Forelimb muscle (tissue), 1 donor: ENCODE results near the gene CCDC66. TPM values are rescaled to one million over a fixed set of nuclear protein-coding genes. Genes with fewer than 3 reads are reported as not detected.
"Not testable (repeated sequence)": the region's sequence is repeated elsewhere in the genome, so short reads cannot be mapped to it uniquely, and the experiment has no call there.

Source experiments
- DNase-seq: peaks from one replicate; pipeline ENCODE4 v3.0.0-alpha.2; 2013; ENCODE audit warnings: low read depth
- polyA plus RNA-seq: library from polyadenylated mRNA; unstranded; fragments of 120-200 nt; gene quantifications from one replicate; pipeline ENCODE4 v1.2.1, GENCODE V29; 2013; ENCODE audit not compliant: insufficient read length

The CCDC66 gene
- polyA plus RNA-seq, result 19.0 TPM

DNA sequence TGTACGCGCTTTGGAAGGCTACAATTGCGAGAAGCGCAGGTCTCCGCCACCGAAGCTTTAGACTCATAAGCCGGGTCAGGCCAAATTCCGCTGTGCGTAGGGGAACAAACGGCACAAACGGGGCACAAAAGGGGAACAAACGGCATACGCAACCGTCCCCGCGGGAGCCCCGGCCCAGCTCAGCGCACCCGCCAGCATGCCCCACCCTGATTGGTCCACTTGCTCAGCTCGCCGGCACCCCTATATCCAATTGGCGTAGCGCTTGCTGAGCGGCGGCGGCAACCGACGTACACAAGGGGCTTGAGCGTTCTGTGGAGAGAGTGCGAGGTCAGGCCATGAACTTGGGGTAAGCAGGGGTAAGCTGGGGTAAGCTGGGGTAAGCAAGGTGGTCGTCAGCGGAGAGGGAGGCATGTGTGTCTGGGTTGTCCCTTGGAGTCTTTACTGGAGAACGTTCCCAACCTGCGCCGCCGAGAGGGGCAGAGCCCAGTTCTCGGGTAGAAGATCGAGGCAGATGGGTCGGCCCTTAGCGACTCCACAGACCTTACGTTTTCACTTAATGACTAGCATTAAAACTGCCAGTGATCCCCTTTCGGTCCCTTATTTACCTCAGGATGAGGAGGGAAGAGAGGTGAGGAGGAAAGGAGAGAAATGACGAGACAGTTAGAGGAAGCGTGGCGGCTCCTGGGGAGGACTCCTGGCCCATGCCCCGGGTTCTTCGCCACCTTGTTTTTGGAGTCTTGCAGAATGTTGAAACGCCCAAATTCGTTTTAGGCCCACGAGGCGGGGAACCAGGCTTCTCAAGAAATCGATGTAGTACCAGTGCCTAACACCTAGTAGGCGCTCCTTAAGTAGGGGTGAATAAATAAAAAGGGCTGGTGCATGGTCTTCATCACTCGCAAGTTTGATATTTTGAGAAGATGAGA lies at the start of gene CCDC66:
Gene CCDC66, plus strand, starts transcription at position 268 of the 923 bp plus-strand sequence. Its CDS starts 68 bp downstream, at position 336.
- peak; percentile 67 for DNase-seq

GRCh38 chr3:56519641-56520040 lies 37.3 kb upstream of the CCDC66 start:
- no peak for DNase-seq

GRCh38 chr3:56522374-56522773 lies 34.6 kb upstream of the CCDC66 start:
- DNase-seq, result no peak

GRCh38 chr3:56525291-56525690 lies 31.7 kb upstream of the CCDC66 start:
- DNase-seq, result no peak

- no peak for DNase-seq
Observed at GRCh38 chr3:56536735-56537134, 20.2 kb upstream of the CCDC66 start.

- DNase-seq, result no peak
Observed at GRCh38 chr3:56547486-56547885, 9.5 kb upstream of the CCDC66 start.

GRCh38 chr3:56557831-56558170 lies 826 bp downstream of the CCDC66 start:
- DNase-seq, result no peak

GRCh38 chr3:56573501-56573900 lies 16.5 kb downstream of the CCDC66 start:
- no peak for DNase-seq

GRCh38 chr3:56581941-56582340 lies 25.0 kb downstream of the CCDC66 start:
- not testable (repeated sequence) for DNase-seq

GRCh38 chr3:56584275-56584674 lies 27.3 kb downstream of the CCDC66 start:
- not testable (repeated sequence) for DNase-seq

GRCh38 chr3:56590814-56591213 lies 33.8 kb downstream of the CCDC66 start:
- no peak for DNase-seq

DNA sequence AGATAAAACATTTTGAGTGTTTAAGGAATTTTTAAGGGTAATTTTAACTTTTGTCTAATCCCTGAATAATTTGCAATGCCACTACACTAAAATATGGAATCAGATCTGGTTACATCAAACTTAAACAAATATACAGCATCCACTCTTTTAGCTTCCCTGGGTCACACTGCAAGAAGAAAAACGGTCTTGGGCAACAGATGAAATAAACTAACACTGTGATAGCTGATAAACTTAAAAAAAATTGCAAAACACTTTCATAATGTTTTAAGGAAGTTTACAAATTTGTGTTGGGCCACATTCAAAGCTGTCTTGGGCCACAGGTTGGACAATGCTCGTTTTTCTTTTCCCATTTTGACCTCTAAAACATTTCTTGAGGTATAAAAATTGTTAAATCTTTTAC lies 34.3 kb downstream of the CCDC66 start:
- no peak for DNase-seq

DNA sequence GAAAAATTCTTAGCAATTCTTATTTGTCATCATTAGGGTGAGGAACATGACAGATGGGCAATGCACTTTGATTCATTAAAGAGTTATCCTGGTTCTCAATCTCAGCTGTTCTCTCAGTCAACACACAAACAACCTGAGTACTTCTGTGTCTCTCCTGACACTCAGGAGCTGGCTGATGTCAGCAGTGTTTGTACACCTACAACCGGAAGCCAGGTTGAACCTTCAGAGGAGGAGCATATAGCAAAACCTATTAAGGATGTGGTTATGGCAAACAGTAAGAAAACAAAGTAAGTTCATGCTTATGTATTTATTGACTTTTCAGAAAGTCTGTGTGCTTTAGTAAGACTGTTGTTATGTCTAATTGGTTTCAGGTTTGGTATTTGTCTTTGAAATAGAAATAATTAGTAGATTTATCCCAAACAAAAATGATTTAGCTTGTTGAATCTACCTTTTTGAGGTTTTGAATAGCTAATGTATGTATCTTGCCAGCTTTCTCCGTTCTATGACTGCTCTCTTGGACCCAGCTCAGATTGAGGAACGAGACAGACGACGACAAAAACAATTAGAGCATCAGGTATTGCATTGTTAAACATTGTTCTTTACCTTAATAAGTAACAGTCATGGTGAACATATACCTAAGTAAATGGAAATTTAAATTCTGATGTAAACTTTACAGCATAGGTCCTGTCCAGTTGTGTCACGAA lies 36.6 kb downstream of the CCDC66 start:
- DNase-seq, result no peak

DNA sequence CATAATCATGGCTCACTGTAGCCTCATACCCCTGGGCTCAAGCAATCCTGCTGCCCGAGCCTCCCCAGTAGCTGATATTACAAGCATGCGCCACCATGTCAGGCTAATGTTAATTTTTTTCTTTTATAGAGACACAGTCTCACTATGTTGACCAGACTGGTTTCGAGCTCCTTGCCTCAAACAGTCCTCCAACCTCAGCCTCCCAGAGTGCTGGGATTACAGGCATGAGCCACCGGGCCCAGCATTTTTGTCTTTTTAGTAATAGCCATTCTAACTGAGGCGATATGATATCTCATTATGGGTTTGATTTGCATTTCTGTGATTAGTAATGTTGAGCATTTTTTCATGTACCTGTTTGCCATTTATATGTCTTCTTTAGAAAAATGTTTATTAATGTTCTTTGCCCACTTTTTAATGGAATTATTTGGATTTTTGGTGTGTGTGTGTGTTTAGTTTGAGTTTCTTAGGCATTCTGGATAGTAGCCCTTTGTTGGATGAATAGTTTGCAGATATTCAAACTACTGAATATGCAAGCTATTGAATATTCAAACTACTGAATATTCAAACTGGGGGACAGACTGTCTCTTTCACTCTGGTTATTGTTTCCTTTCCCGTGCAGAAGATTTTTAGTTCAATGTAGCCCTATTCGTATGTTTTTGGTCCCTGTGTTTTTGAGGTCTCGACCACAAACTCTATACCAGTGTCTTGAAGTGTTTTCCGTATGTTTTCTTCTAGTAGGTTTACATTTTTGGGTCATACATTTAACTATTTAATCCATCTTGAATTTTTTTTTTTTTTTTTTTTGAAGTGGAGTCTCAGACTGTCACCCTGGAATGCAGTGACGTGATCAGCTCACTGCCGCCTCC lies 39.2 kb downstream of the CCDC66 start:
- DNase-seq, result no peak

DNA sequence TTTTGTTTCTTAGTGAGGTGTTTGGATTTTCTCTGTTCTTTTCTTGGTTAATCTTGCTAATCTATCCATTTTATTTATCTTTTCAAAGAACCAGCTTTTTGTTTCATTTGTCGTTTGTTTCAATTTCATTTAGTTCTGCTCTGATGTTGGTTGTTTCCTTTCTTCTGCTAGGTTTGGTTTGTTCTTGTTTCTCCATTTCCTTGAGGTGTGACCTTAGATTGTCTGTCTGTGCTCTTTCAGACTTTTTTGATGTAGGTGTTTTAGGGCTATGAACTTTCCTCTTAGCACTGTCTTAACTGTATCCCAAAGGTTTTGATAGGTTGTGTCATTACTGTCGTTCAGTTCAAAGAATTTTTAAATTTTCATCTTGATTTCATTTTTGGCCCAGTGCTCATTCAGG lies 51.5 kb downstream of the CCDC66 start:
- not testable (repeated sequence) for DNase-seq

DNA sequence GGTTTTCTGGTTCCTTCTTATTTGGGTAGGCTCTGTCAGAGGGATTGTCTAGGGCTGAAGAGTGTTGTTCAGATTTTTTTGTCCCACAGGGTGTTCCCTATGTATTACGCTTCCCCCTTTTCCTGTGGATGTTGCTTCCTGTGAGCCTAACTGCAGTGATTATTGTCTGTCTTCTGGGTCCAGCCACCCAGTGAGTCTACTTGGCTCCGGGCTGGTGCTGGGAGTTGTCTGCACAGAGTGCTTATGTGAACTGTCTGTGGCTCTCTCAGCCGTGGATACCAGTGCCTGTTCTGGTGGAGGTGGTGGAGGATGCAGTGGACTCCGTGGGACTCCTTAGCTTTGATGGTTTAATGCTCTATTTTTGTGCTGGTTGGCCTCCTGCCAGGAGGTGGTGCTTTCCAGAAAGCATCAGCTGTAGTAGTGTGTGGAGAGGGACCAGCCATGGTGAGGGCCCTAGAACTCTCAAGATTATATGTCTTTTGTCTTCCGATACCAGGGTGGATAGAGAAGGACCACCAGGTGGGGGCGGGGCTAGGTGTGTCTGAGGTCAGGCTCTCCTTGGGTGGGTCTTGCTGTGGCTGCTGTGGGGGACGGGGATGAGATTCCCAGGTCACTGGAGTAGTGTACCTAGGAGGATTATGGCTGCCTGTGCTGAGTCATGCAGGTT lies 53.8 kb downstream of the CCDC66 start:
- DNase-seq, result no peak

DNA sequence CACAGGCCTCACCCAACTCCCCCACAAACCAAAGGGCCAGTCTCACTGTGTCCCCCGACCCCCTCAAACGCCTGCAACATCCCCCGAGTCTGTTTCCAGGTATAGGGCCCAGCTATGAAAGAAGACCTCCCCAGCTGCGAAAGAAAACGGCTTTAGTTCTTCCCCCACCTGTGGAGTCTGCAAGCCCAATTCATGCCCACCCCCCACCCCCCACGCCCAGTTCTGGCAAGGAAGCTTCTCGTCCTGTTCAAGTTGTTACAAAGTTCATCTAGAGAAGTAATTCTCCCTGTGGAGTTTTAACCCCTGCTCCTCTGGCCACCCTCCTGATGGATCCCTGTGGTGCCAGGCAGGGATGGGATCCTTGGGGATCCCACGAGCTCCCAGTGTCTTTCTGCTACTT lies 54.4 kb downstream of the CCDC66 start:
- DNase-seq, result no peak

DNA sequence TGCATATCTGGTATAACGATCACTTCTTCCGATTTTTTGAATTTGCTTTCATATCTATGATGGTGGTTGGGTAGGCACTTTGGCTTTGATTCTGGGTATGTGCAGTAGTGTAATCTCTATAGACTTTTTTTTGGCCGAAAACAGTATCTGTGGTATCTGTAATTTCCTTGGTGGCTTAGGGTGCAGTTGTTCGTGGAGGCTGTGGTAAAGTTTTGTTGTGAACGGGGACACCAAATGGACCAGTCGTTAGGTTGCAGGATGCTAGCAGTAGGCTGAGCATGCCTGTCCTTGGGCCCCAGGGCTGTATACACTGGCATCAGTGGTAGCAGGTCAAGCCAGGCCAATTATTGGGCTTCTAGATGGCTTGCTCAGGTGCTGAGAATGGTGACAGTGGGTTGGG lies 55.2 kb downstream of the CCDC66 start:
- no peak for DNase-seq

- DNase-seq, result no peak
Observed at GRCh38 chr3:56613016-56613415, 56.0 kb downstream of the CCDC66 start.

- no peak for DNase-seq
Observed at GRCh38 chr3:56616478-56617006, 59.6 kb downstream of the CCDC66 start.

DNA sequence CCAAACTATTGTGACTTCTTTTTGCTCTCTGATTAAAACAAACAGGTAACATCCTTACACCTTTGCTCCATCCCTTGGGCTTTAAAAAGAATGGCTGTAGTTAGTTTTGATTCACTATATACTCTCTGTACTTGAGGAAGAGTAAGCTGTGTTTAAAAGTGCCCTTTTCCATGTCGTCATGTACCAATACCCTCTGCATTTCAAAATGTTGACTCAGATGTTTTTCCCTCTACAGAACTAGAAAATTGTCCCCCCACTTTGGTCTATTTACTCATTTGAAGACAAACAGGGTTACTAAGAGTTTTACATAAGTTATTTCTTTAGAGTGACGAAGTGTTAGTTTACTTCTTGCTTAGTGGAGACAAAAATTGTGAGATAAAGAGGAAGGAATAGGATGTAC lies 63.4 kb downstream of the CCDC66 start:
- DNase-seq, result no peak
